WTC11 (cell line): ENCODE results near the gene CCK. TPM values are rescaled to one million over a fixed set of nuclear protein-coding genes. Genes with fewer than 3 reads are reported as not detected.

Experiments
- ATAC-seq: fragments of 200-7000 bp; cut with Tn5 transposase; 2 replicates; pipeline ENCODE4 v1.10.0; 2021; ENCODE audit warnings: mild to moderate bottlenecking, moderate library complexity
- CTCF ChIA-PET: fragments of 300-600 bp; sonication (Branson Sonifier 250); formaldehyde crosslinking; loops from one replicate; lab custom pipeline; 2021; ENCODE audit warnings: antibody characterized with exemption; lab: Charles Lee
- POLR2A ChIA-PET: fragments of 350-600 bp; sonication (Branson Sonifier 250); formaldehyde crosslinking; loops from one replicate; lab custom pipeline; 2021; ENCODE audit warnings: antibody characterized with exemption; lab: Charles Lee
- DNase-seq: peaks from one replicate; pipeline ENCODE4 v3.0.0; 2021; ENCODE audit warnings: low spot score
- H3K27ac Mint-ChIP-seq: 2 replicates; pipeline ENCODE4 v1.8.0; 2021; ENCODE audit warnings: mixed read lengths
- H3K27me3 Mint-ChIP-seq: 2 replicates; pipeline ENCODE4 v1.8.0; 2021; ENCODE audit warnings: low read depth, mild to moderate bottlenecking, moderate library complexity, mixed read lengths
- H3K36me3 Mint-ChIP-seq: 2 replicates; pipeline ENCODE4 v1.8.0; 2021; ENCODE audit warnings: mixed read lengths
- H3K4me1 Mint-ChIP-seq: 2 replicates; pipeline ENCODE4 v1.8.0; 2022; ENCODE audit warnings: mixed read lengths
- H3K4me3 Mint-ChIP-seq: 2 replicates; pipeline ENCODE4 v1.8.0; 2021; ENCODE audit warnings: mild to moderate bottlenecking, moderate library complexity, mixed read lengths
- H3K9me3 Mint-ChIP-seq: 2 replicates; pipeline ENCODE4 v1.8.0; 2021; ENCODE audit warnings: mixed read lengths
- AR ChIP-seq: fragments of 250-450 bp; sonication (Bioruptor Pico); IDR thresholded peaks from 2 replicates; pipeline ENCODE4 v1.9.0; 2021; ENCODE audit warnings: mild to moderate bottlenecking
- ARID4B ChIP-seq: sonication (generic); formaldehyde crosslinking; IDR thresholded peaks from 2 replicates; pipeline ENCODE4 v1.8.0; 2023; ENCODE audit warnings: missing genetic modification reagents, mild to moderate bottlenecking, borderline replicate concordance
- CBFB ChIP-seq: sonication (generic); formaldehyde crosslinking; IDR thresholded peaks from 2 replicates; pipeline ENCODE4 v1.8.1; 2022; ENCODE audit warnings: mild to moderate bottlenecking, low read depth, missing genetic modification reagents
- CDX4 ChIP-seq: fragments of 250-450 bp; sonication (Bioruptor Pico); IDR thresholded peaks from 2 replicates; pipeline ENCODE4 v1.9.0; 2021; ENCODE audit warnings: moderate library complexity, mild to moderate bottlenecking, inconsistent platforms, borderline replicate concordance
- ESRRA ChIP-seq: sonication (generic); formaldehyde crosslinking; IDR thresholded peaks from 2 replicates; pipeline ENCODE4 v1.8.1; 2022; ENCODE audit warnings: mild to moderate bottlenecking, missing genetic modification reagents, borderline replicate concordance
- FOXJ3 ChIP-seq: sonication (generic); formaldehyde crosslinking; IDR thresholded peaks from 2 replicates; pipeline ENCODE4 v1.9.0; 2021; ENCODE audit warnings: missing genetic modification reagents, mild to moderate bottlenecking, borderline replicate concordance
- GRHL2 ChIP-seq: fragments of 250-450 bp; sonication (Bioruptor Pico); IDR thresholded peaks from 2 replicates; pipeline ENCODE4 v1.8.0; 2022; ENCODE audit warnings: mild to moderate bottlenecking, moderate library complexity; ENCODE audit not compliant: insufficient replicate concordance, severe bottlenecking
- GTF2I ChIP-seq: fragments of 250-450 bp; sonication (Bioruptor Pico); conservative IDR thresholded peaks from 2 replicates; pipeline ENCODE4 v1.4.0; 2021; ENCODE audit warnings: mild to moderate bottlenecking
- NR1H2 ChIP-seq: sonication (generic); formaldehyde crosslinking; IDR thresholded peaks from 2 replicates; pipeline ENCODE4 v1.9.0; 2021; ENCODE audit warnings: mild to moderate bottlenecking, moderate library complexity, missing genetic modification reagents
- NR3C1 ChIP-seq: sonication (generic); formaldehyde crosslinking; conservative IDR thresholded peaks from 2 replicates; pipeline ENCODE4 v1.8.1; 2023; ENCODE audit warnings: low read depth, mild to moderate bottlenecking, missing genetic modification reagents
- PRRX2 ChIP-seq: fragments of 250-450 bp; sonication (Bioruptor Pico); IDR thresholded peaks from 2 replicates; pipeline ENCODE4 v1.8.0; 2021; ENCODE audit warnings: mild to moderate bottlenecking
- SOX15 ChIP-seq: fragments of 250-450 bp; sonication (Bioruptor Pico); IDR thresholded peaks from 2 replicates; pipeline ENCODE4 v1.9.0; 2021; ENCODE audit warnings: mild to moderate bottlenecking
- SP1 ChIP-seq: sonication (generic); formaldehyde crosslinking; conservative IDR thresholded peaks from 2 replicates; pipeline ENCODE4 v1.8.1; 2022; ENCODE audit warnings: missing genetic modification reagents
- ZBTB43 ChIP-seq: sonication (generic); formaldehyde crosslinking; IDR thresholded peaks from 2 replicates; pipeline ENCODE4 v1.8.1; 2023; ENCODE audit warnings: mild to moderate bottlenecking, missing genetic modification reagents
- total RNA-seq: library from RNA; stranded (reverse); gene quantifications from 3 replicates; pipeline ENCODE4 v1.2.3, GENCODE V29; 2021

The CCK gene
- total RNA-seq, 1 experiment from 2014 or later = 0.50 TPM

- ATAC-seq (no peak), DNase-seq (no peak)
- Mint-ChIP-seq H3K36me3 (no peaks in the 10 kb centered on the region), H3K27ac (no peak overlapping the region), H3K27me3 (peaks cover 3% of the 10 kb centered on the region; the same call in 1 of the 2 replicates), H3K4me1 (peaks cover 7% of the 10 kb centered on the region; the same call in 1 of the 2 replicates), H3K9me3 (no peaks in the 10 kb centered on the region), H3K4me3 (no peak overlapping the region)
- CTCF ChIA-PET = no interaction called here
- TF ChIP-seq GRHL2 (no peak), SP1 (CRISPR knock-in tag) (no peak), AR (CRISPR knock-in tag) (no peak)
- POLR2A ChIA-PET = no interaction called here
Measured at GRCh38 chr3:42301446-42302175, 35.6 kb upstream of the CCK start.

GRCh38 chr3:42300778-42301177 is 34.8 kb upstream of the CCK start:
- POLR2A ChIA-PET = no interaction called here
- H3K27me3 Mint-ChIP-seq = peaks cover 3% of the 10 kb centered on the region; the same call in 1 of the 2 replicates

More at GRCh38 chr3:42300778-42301177, 34.8 kb upstream of the CCK start:
- no peak overlapping the region for H3K4me3 Mint-ChIP-seq
- DNase-seq = no peak
- TF ChIP-seq NR1H2 (CRISPR knock-in tag) (no peak), CBFB (no peak), ESRRA (CRISPR knock-in tag) (no peak), NR3C1 (CRISPR knock-in tag) (no peak), ZBTB43 (no peak), FOXJ3 (CRISPR knock-in tag) (no peak), ARID4B (no peak), CDX4 (CRISPR knock-in tag) (no peak), SOX15 (CRISPR knock-in tag) (no peak), PRRX2 (CRISPR knock-in tag) (no peak), GTF2I (no peak)
- TF ChIP-seq, all 79 proteins: peak for 0
- Mint-ChIP-seq H3K27ac (no peak overlapping the region), H3K9me3 (no peaks in the 10 kb centered on the region), H3K4me1 (peaks cover 7% of the 10 kb centered on the region; the same call in 1 of the 2 replicates), H3K36me3 (no peaks in the 10 kb centered on the region)
- no peak for ATAC-seq
- CTCF ChIA-PET = no interaction called here
